ENCODE results near the gene GP1BB. TPM values are rescaled to one million over a fixed set of nuclear protein-coding genes. Genes with fewer than 3 reads are reported as not detected.
A peak's percentile ranks its signal among the peaks of the same experiment; 100 is the strongest.

Gene GP1BB
- total RNA-seq, 1 donor from 2014 or later: not detected

- Mint-ChIP-seq H3K27ac (no peak overlapping the region), H3K9me3 (no peaks in the 10 kb centered on the region), H3K27me3 (ENCODE audit: low read depth) (peaks cover 59% of the 10 kb centered on the region), H3K4me3 (ENCODE audit: low read depth) (no peak overlapping the region), H3K4me1 (ENCODE audit: low read depth) (peaks cover 10% of the 10 kb centered on the region), H3K36me3 (ENCODE audit: low read depth) (peaks cover 6% of the 10 kb centered on the region)
- intact Hi-C loops (cut with micrococcal nuclease): no loop called here
- DNase-seq (ENCODE audit: low spot score): no peak
Measured at GRCh38 chr22:19763458-19764298, 40.3 kb downstream of the GP1BB start.

GRCh38 chr22:19764299-19764593, 40.9 kb downstream of the GP1BB start:
- H3K27ac Mint-ChIP-seq: no peak overlapping the region
- peaks cover 10% of the 10 kb centered on the region for H3K4me1 Mint-ChIP-seq (ENCODE audit: low read depth)
- H3K9me3 Mint-ChIP-seq: no peaks in the 10 kb centered on the region
- H3K4me3 Mint-ChIP-seq (ENCODE audit: low read depth): no peak overlapping the region
- H3K27me3 Mint-ChIP-seq (ENCODE audit: low read depth): peaks cover 59% of the 10 kb centered on the region
- no peak for DNase-seq (ENCODE audit: low spot score)
- intact Hi-C loops (cut with micrococcal nuclease): no loop called here
- peaks cover 6% of the 10 kb centered on the region for H3K36me3 Mint-ChIP-seq (ENCODE audit: low read depth)

- Mint-ChIP-seq H3K36me3 (ENCODE audit: low read depth) (peaks cover 4% of the 10 kb centered on the region), H3K27me3 (ENCODE audit: low read depth) (peaks cover 60% of the 10 kb centered on the region), H3K4me1 (ENCODE audit: low read depth) (peaks cover 6% of the 10 kb centered on the region), H3K27ac (no peak overlapping the region), H3K9me3 (no peaks in the 10 kb centered on the region), H3K4me3 (ENCODE audit: low read depth) (no peak overlapping the region)
- DNase-seq (ENCODE audit: low spot score): no peak
- intact Hi-C loops (cut with micrococcal nuclease): loop anchor here (5.0 kb wide), 2 partner anchors 43 to 243 kb away; partner anchors contain the start of genes CLDN5 and GP1BB
Measured at GRCh38 chr22:19764636-19765476, 41.5 kb downstream of the GP1BB start.

GRCh38 chr22:19765477-19766239, 42.3 kb downstream of the GP1BB start:
- Mint-ChIP-seq H3K36me3 (ENCODE audit: low read depth) (no peaks in the 10 kb centered on the region), H3K4me3 (ENCODE audit: low read depth) (peak overlapping the region; percentile 62), H3K4me1 (ENCODE audit: low read depth) (peaks cover 2% of the 10 kb centered on the region), H3K27me3 (ENCODE audit: low read depth) (peaks cover 60% of the 10 kb centered on the region), H3K9me3 (no peaks in the 10 kb centered on the region), H3K27ac (no peak overlapping the region)
- no peak for DNase-seq (ENCODE audit: low spot score)
- intact Hi-C loops (cut with micrococcal nuclease): loop anchor here (5.0 kb wide), 2 partner anchors 43 to 243 kb away; partner anchors contain the start of genes CLDN5 and GP1BB

- Mint-ChIP-seq H3K4me3 (ENCODE audit: low read depth) (no peak overlapping the region), H3K27ac (no peak overlapping the region), H3K27me3 (ENCODE audit: low read depth) (peaks cover 60% of the 10 kb centered on the region), H3K4me1 (ENCODE audit: low read depth) (peaks cover 2% of the 10 kb centered on the region), H3K9me3 (no peaks in the 10 kb centered on the region), H3K36me3 (ENCODE audit: low read depth) (no peaks in the 10 kb centered on the region)
- DNase-seq (ENCODE audit: low spot score): no peak
- intact Hi-C loops (cut with micrococcal nuclease): loop anchor here (5.0 kb wide), 2 partner anchors 44 to 244 kb away; partner anchors contain the start of genes CLDN5 and GP1BB
Measured at GRCh38 chr22:19766240-19766510, 42.8 kb downstream of the GP1BB start.

- H3K4me1 Mint-ChIP-seq (ENCODE audit: low read depth): no peaks in the 10 kb centered on the region
- no peaks in the 10 kb centered on the region for H3K9me3 Mint-ChIP-seq
- no peak overlapping the region for H3K27ac Mint-ChIP-seq
- no peaks in the 10 kb centered on the region for H3K36me3 Mint-ChIP-seq (ENCODE audit: low read depth)
- DNase-seq (ENCODE audit: low spot score): peak; percentile 46
- H3K4me3 Mint-ChIP-seq (ENCODE audit: low read depth): peak overlapping the region; percentile 30
- H3K27me3 Mint-ChIP-seq (ENCODE audit: low read depth): peaks cover 58% of the 10 kb centered on the region
- intact Hi-C loops (cut with micrococcal nuclease): loop anchor here (5.0 kb wide), 2 partner anchors 44 to 244 kb away; partner anchors contain the start of genes CLDN5 and GP1BB
Measured at GRCh38 chr22:19766511-19767426, 43.4 kb downstream of the GP1BB start.

GRCh38 chr22:19767427-19768341, 44.3 kb downstream of the GP1BB start:
- DNase-seq (ENCODE audit: low spot score): no peak
- H3K27ac Mint-ChIP-seq: no peak overlapping the region
- H3K4me1 Mint-ChIP-seq (ENCODE audit: low read depth): no peaks in the 10 kb centered on the region
- no peak overlapping the region for H3K4me3 Mint-ChIP-seq (ENCODE audit: low read depth)
- no peaks in the 10 kb centered on the region for H3K9me3 Mint-ChIP-seq
- H3K36me3 Mint-ChIP-seq (ENCODE audit: low read depth): no peaks in the 10 kb centered on the region
- intact Hi-C loops (cut with micrococcal nuclease): loop anchor here (5.0 kb wide), 2 partner anchors 45 to 245 kb away; partner anchors contain the start of genes CLDN5 and GP1BB
- H3K27me3 Mint-ChIP-seq (ENCODE audit: low read depth): peaks cover 57% of the 10 kb centered on the region

- intact Hi-C loops (cut with micrococcal nuclease): loop anchor here (5.0 kb wide), 2 partner anchors 47 to 247 kb away; partner anchors contain the start of genes CLDN5 and GP1BB
- H3K36me3 Mint-ChIP-seq (ENCODE audit: low read depth): no peaks in the 10 kb centered on the region
- H3K4me3 Mint-ChIP-seq (ENCODE audit: low read depth): no peak overlapping the region
- no peak overlapping the region for H3K27ac Mint-ChIP-seq
- peaks cover 54% of the 10 kb centered on the region for H3K27me3 Mint-ChIP-seq (ENCODE audit: low read depth)
- no peak for DNase-seq (ENCODE audit: low spot score)
- H3K4me1 Mint-ChIP-seq (ENCODE audit: low read depth): no peaks in the 10 kb centered on the region
- H3K9me3 Mint-ChIP-seq: no peaks in the 10 kb centered on the region
Measured at GRCh38 chr22:19769393-19769715, 46.0 kb downstream of the GP1BB start.

- no peak for DNase-seq (ENCODE audit: low spot score)
- Mint-ChIP-seq H3K9me3 (no peaks in the 10 kb centered on the region), H3K36me3 (ENCODE audit: low read depth) (no peaks in the 10 kb centered on the region), H3K4me1 (ENCODE audit: low read depth) (no peaks in the 10 kb centered on the region), H3K27me3 (ENCODE audit: low read depth) (peaks cover 45% of the 10 kb centered on the region), H3K27ac (no peak overlapping the region), H3K4me3 (ENCODE audit: low read depth) (no peak overlapping the region)
- intact Hi-C loops (cut with micrococcal nuclease): no loop called here
Measured at GRCh38 chr22:19770349-19771220, 47.2 kb downstream of the GP1BB start.

- no peak overlapping the region for H3K4me3 Mint-ChIP-seq (ENCODE audit: low read depth)
- no peak overlapping the region for H3K27ac Mint-ChIP-seq
- intact Hi-C loops (cut with micrococcal nuclease): no loop called here
- no peaks in the 10 kb centered on the region for H3K9me3 Mint-ChIP-seq
- peaks cover 44% of the 10 kb centered on the region for H3K27me3 Mint-ChIP-seq (ENCODE audit: low read depth)
- no peaks in the 10 kb centered on the region for H3K36me3 Mint-ChIP-seq (ENCODE audit: low read depth)
- no peak for DNase-seq (ENCODE audit: low spot score)
- H3K4me1 Mint-ChIP-seq (ENCODE audit: low read depth): peaks cover 5% of the 10 kb centered on the region
Measured at GRCh38 chr22:19772422-19772672, 49.0 kb downstream of the GP1BB start.
